ENCODE results near the gene LAMB4. TPM values are rescaled to one million over a fixed set of nuclear protein-coding genes. Genes with fewer than 3 reads are reported as not detected.

Gene LAMB4
- total RNA-seq, 2 experiments from 2014 or later = 0.08 to 0.11 TPM

GRCh38 chr7:107996072-107996882 is 133.9 kb downstream of the LAMB4 start:
- Histone ChIP-seq H3K27me3 (ENCODE audit: control insufficient read depth in 1 of 2, insufficient read depth in 2 of 2, low read length in 2 of 2) (peaks cover 13 to 17% of the 10 kb centered on the region in 2 experiments), H3K9me3 (ENCODE audit: control insufficient read depth in 1 of 2, insufficient read depth in 1 of 2, low read length in 2 of 2) (no peaks in the 10 kb centered on the region), H3K36me3 (ENCODE audit: insufficient read depth, low read length) (no peaks in the 10 kb centered on the region), H3K4me1 (ENCODE audit: insufficient read depth, low read length) (peaks cover 2% of the 10 kb centered on the region), H3K4me3 (ENCODE audit: low read length) (no peak overlapping the region), H3K27ac (ENCODE audit: low read depth in 1 of 2, low read length in 2 of 2) (no peak overlapping the region)
- intact Hi-C loops (cut with DNase I, micrococcal nuclease) = no loop called here
- Mint-ChIP-seq H3K36me3 (ENCODE audit: low read depth) (no peaks in the 10 kb centered on the region), H3K4me3 (no peak overlapping the region), H3K27me3 (peaks cover 66% of the 10 kb centered on the region), H3K9me3 (no peaks in the 10 kb centered on the region), H3K27ac (no peak overlapping the region), H3K4me1 (ENCODE audit: low read depth) (no peaks in the 10 kb centered on the region)
- DNase-seq (no peak), ATAC-seq (ENCODE audit: poor library complexity) (no peak)
- CTCF ChIA-PET = no interaction called here
- TF ChIP-seq CTCF (IDR thresholded peaks at IDR 0.05) = no peak
- POLR2A ChIA-PET = no interaction called here

- no peak overlapping the region for H3K27ac ChIP-seq (ENCODE audit: low read depth in 1 of 2, low read length in 2 of 2)
- no peaks in the 10 kb centered on the region for H3K36me3 ChIP-seq (ENCODE audit: insufficient read depth, low read length)
- peaks cover 9% of the 10 kb centered on the region in 2 experiments for H3K27me3 ChIP-seq (ENCODE audit: control insufficient read depth in 1 of 2, insufficient read depth in 2 of 2, low read length in 2 of 2)
- H3K4me3 ChIP-seq (ENCODE audit: low read length) = no peak overlapping the region
- no peak for TF ChIP-seq CTCF (IDR thresholded peaks at IDR 0.05)
- intact Hi-C loops (cut with DNase I, micrococcal nuclease) = no loop called here
- Mint-ChIP-seq H3K36me3 (ENCODE audit: low read depth) (no peaks in the 10 kb centered on the region), H3K4me3 (no peak overlapping the region), H3K27me3 (peaks cover 60% of the 10 kb centered on the region), H3K9me3 (no peaks in the 10 kb centered on the region), H3K27ac (no peak overlapping the region), H3K4me1 (ENCODE audit: low read depth) (no peaks in the 10 kb centered on the region)
- POLR2A ChIA-PET = no interaction called here
- no peak for ATAC-seq (ENCODE audit: poor library complexity)
- no peak for DNase-seq
- H3K9me3 ChIP-seq (ENCODE audit: control insufficient read depth in 1 of 2, insufficient read depth in 1 of 2, low read length in 2 of 2) = no peaks in the 10 kb centered on the region
- CTCF ChIA-PET = no interaction called here
- H3K4me1 ChIP-seq (ENCODE audit: insufficient read depth, low read length) = no peaks in the 10 kb centered on the region
Measured at GRCh38 chr7:107995184-107996071, 134.7 kb downstream of the LAMB4 start.

- no peak for ATAC-seq (ENCODE audit: poor library complexity)
- peaks cover 6 to 12% of the 10 kb centered on the region in 2 experiments for H3K27me3 ChIP-seq (ENCODE audit: control insufficient read depth in 1 of 2, insufficient read depth in 2 of 2, low read length in 2 of 2)
- TF ChIP-seq CTCF (IDR thresholded peaks at IDR 0.05) = no peak
- no peak overlapping the region for H3K4me3 ChIP-seq (ENCODE audit: low read length)
- DNase-seq = no peak
- no peaks in the 10 kb centered on the region for H3K36me3 ChIP-seq (ENCODE audit: insufficient read depth, low read length)
- Mint-ChIP-seq H3K27ac (no peak overlapping the region), H3K4me1 (ENCODE audit: low read depth) (no peaks in the 10 kb centered on the region), H3K4me3 (no peak overlapping the region), H3K36me3 (ENCODE audit: low read depth) (no peaks in the 10 kb centered on the region), H3K9me3 (no peaks in the 10 kb centered on the region), H3K27me3 (peaks cover 64% of the 10 kb centered on the region)
- H3K27ac ChIP-seq (ENCODE audit: low read depth in 1 of 2, low read length in 2 of 2) = no peak overlapping the region
- intact Hi-C loops (cut with DNase I, micrococcal nuclease) = no loop called here
- no peaks in the 10 kb centered on the region for H3K4me1 ChIP-seq (ENCODE audit: insufficient read depth, low read length)
- POLR2A ChIA-PET = no interaction called here
- no peaks in the 10 kb centered on the region for H3K9me3 ChIP-seq (ENCODE audit: control insufficient read depth in 1 of 2, insufficient read depth in 1 of 2, low read length in 2 of 2)
- CTCF ChIA-PET = no interaction called here
Measured at GRCh38 chr7:107994421-107995030, 135.6 kb downstream of the LAMB4 start.
